Measurements from ENCODE around the gene MYH10.

DNA sequence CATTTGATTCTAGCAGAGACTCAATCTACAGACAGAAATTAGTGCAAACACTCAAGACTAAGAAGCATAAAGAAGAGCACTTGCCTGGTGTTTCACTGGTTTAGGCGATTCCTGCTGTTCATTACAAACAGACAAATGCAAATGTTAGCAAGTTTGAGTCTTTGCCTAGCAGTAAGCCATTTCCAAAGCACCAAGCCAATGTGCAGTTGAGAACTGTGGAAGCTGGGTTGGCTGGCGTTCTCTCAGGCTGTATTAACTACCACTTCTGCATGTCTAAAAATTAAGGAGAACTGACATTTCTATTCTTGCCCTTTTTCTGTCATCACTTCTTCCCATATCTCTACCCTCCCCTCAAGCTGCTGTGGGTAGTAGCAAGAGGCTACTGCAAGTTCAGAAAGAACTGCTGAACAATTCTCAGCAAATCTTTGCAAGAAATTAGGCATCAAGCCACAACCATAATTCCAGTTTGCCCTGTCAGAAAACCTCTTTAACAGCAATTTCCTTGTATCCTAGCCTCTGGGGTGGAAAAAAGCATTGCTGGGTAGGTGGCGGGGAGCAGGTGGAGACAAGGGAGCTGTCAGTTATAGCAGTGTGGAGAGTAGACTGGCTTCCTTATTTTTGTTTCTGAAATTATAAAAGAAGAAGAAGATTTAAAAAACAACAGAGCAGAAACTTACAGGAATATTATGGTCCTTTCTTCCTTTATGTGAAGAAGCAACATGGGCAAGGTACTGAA, 53.8 kb downstream of the MYH10 start:
- TF ChIP-seq, protein P1, sequence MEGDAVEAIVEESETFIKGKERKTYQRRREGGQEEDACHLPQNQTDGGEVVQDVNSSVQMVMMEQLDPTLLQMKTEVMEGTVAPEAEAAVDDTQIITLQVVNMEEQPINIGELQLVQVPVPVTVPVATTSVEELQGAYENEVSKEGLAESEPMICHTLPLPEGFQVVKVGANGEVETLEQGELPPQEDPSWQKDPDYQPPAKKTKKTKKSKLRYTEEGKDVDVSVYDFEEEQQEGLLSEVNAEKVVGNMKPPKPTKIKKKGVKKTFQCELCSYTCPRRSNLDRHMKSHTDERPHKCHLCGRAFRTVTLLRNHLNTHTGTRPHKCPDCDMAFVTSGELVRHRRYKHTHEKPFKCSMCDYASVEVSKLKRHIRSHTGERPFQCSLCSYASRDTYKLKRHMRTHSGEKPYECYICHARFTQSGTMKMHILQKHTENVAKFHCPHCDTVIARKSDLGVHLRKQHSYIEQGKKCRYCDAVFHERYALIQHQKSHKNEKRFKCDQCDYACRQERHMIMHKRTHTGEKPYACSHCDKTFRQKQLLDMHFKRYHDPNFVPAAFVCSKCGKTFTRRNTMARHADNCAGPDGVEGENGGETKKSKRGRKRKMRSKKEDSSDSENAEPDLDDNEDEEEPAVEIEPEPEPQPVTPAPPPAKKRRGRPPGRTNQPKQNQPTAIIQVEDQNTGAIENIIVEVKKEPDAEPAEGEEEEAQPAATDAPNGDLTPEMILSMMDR (IDR thresholded peaks at IDR 0.05) = no peak
- TF ChIP-seq POLR2A (IDR thresholded peaks at IDR 0.05) = no peak
- TF ChIP-seq POLR2AphosphoS5 (IDR thresholded peaks at IDR 0.05) = no peak

Measured in upper lobe of left lung (tissue), 4 donors.